T-helper 1 cell (primary cell): ENCODE measurements around the gene CHST8.

Source experiments
- DNase-seq, 5 donors: peaks; one replicate each; pipeline ENCODE4 v3.0.0-alpha.2; 2012 to 2020

Gene CHST8

DNA sequence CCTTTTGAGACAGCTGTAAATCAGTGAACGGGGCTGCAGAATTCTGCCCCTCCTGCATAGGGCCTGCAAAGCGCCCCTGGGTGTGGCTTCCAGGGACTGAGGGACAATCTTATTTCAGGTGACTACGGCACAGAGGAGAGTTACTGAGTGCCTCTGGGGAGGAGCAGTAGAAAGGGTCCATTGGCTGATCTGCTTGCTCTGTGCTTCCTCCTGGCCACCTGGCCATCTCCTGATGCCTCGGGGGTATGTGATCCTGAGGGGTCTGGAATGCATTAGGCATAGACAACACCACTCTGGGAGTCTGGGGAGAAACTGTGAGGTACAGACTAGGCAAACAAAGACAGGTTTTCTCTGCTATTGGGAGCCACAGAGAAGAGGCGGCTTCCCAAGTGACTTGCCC is 177.7 kb downstream of the CHST8 start:
- no peak for DNase-seq

DNA sequence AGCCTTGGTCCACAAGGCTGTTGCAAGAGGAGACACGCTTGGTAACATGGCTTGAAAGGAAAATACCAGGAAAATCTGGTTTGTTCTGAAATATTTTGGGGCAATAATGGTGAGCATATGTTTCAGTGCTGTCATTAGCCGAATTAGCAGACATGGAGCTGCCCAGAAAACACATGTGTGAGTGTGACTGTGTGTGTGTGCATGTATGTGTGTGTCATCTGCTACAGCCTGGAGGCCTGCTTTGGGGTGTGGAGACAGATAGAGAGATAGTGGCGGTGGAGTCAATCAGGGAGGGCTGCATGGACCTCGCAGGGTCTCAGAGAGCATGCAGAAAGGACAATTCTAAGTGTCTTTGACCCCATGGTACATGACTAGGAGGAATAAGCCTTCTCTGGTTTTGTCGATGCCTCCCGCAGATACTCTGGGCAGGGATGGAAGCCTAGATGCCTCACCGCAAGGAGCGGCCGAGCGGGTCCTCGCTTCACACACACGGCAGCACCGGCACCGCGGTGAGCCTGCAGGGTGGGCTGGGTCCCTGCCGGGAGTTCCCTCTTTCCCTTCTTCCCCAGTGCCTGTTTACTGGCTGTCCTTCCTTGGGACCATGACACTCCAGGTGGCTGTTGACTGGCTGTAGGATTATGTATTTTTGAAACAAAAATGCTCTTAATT is 178.4 kb downstream of the CHST8 start:
- no peak for DNase-seq

- no peak for DNase-seq
Observed at GRCh38 chr19:33801411-33801810, 179.7 kb downstream of the CHST8 start.

DNA sequence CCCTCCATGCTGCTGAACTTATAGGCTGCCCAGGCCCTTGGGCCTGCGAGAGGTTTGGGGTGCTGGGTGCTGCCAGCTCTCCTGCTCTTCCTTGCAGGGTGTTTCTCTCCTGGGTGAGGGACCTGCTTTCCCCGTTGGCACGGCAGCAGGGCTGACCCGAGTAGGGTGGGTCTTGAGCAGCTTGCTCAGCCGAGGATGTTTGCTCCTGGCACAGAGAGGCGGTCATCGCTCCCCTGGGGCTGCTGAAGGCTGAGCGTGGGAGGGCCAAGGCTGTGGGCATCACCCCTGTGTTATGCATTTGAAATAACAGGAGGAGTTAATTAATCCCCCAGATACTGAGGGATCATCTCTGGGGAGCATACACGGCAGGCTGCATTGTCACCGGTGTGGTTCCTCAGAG is 180.2 kb downstream of the CHST8 start:
- no peak for DNase-seq

- DNase-seq: no peak
Observed at GRCh38 chr19:33802801-33803200, 181.0 kb downstream of the CHST8 start.

GRCh38 chr19:33803383-33803782 is 181.6 kb downstream of the CHST8 start:
- no peak for DNase-seq

GRCh38 chr19:33804021-33804799 is 182.5 kb downstream of the CHST8 start:
- no peak for DNase-seq

DNA sequence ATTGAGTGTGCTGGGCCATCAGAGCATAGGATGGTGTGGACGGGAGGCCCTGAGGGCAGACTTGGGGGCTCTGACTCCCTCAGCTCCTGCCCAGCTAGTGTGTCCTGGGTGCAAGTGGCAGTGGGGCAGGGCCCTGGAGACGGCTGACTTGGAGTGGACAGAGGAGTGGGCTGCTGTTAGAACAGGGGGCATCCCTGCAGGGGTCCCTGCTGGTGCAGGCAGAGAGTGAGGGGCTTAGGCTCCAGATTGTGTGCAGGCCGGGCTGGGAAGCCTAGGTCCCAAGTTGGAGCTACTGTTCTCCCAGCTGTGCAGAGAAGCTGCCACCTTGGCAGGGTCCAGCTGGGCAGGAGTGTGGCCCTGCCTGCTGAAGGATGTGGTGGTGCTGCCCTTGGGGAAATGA is 183.6 kb downstream of the CHST8 start:
- DNase-seq: no peak

DNA sequence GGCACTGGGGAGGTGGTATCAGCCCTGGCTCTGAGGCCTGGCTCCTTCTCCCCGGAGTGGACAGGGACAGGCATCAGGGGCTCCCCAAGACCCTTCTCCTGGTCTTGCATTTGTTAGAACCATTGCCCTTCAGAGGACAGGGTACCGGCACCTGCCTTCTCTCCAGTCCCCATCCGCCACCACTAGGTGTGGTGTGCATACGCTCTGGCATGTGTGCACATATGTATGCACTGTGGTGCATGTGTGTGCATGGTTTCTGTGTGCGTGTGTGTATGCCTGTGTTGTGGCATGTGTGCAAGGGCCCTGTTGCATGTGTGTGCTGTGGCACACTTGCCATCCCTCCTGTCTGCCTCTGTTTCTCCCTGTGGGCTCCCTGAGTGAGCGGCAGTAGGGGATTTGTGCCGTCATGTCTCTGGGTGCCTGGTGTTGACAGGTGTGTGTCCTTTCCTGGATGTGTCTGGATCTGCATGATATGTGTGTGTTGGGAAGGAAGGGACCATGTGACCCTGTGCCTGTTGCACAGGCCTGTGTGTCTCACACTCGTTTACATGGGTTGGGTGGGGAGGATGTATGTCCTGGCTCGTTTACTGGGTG is 184.2 kb downstream of the CHST8 start:
- DNase-seq: no peak

GRCh38 chr19:33806434-33806881 is 184.7 kb downstream of the CHST8 start:
- peak in 1 of 5 donors; percentile 61 for DNase-seq

- no peak for DNase-seq
Observed at GRCh38 chr19:33808399-33808798, 186.6 kb downstream of the CHST8 start.

DNA sequence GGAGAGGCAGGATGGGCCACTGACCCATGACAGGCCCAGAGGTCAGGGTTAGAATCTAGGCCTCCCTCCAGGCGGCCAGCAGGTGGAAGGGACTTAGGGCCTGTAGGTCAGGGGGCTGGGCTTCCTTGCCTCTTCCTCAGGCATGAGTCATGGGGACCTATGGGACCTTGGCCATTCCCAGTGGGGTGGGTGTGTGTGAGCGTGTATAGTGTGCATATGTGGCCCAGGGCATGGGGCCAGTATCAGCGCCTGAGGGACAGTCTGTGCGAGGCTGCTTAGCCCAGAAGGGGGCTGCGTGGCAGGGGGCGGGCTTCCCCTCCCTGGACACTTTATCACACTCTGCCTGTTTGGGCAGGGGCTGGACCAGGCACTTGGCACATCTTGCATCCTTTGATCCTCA is 188.2 kb downstream of the CHST8 start:
- no peak for DNase-seq

GRCh38 chr19:33810821-33811220 is 189.1 kb downstream of the CHST8 start:
- DNase-seq: no peak

- DNase-seq: no peak
Observed at GRCh38 chr19:33811246-33811645, 189.5 kb downstream of the CHST8 start.

- DNase-seq: no peak
Observed at GRCh38 chr19:33811736-33812387, 190.1 kb downstream of the CHST8 start.

GRCh38 chr19:33812388-33813330 is 190.9 kb downstream of the CHST8 start:
- DNase-seq: no peak

GRCh38 chr19:33813391-33814101 is 191.8 kb downstream of the CHST8 start:
- peak in 1 of 5 donors; percentile 6 for DNase-seq

DNA sequence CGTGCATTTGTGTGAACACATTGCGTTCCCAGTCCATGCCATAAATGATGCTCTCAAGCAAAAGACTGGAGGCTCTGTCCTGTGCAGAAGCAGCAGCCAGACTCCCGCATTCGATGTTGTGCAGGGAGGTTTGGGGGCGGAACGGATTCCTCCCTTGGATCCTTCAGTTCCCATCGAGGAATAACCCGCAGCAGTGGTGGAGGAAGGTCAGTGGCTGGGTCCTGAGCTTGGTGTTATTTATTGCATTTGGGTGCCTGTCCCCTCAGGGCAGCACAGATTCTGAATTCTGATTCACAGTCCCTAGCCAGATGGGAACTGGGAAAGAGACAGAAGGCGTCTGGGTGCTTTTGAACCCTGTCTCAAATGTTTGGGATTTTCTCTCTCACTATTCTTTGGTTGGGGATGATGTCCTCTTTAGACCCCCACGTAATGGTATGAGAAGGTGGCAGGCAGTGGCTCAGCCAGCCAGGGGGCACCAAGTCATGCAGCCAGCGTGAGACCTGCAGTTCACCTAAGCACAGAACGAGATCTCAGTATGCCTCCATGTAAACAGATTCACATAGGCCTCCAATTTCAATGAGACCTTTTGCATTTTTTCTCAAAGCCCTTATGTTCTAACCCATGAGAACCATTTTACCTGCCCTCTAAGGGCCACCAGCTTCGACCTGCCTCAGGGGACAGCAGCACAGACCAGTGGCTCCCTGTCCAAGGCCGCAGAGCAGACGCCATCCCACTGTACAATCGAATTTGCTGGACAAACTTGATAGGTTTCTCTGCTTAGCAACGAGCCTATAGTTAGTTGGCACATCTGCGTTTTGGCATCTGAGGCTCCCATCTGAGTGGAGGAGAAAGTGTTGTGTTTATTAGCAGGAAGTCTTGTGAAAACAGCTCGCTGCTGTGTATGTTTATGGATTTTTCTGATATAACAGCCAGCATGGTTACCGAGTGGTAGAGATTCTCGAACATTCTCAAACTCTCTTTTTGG is 192.7 kb downstream of the CHST8 start:
- DNase-seq: no peak

DNA sequence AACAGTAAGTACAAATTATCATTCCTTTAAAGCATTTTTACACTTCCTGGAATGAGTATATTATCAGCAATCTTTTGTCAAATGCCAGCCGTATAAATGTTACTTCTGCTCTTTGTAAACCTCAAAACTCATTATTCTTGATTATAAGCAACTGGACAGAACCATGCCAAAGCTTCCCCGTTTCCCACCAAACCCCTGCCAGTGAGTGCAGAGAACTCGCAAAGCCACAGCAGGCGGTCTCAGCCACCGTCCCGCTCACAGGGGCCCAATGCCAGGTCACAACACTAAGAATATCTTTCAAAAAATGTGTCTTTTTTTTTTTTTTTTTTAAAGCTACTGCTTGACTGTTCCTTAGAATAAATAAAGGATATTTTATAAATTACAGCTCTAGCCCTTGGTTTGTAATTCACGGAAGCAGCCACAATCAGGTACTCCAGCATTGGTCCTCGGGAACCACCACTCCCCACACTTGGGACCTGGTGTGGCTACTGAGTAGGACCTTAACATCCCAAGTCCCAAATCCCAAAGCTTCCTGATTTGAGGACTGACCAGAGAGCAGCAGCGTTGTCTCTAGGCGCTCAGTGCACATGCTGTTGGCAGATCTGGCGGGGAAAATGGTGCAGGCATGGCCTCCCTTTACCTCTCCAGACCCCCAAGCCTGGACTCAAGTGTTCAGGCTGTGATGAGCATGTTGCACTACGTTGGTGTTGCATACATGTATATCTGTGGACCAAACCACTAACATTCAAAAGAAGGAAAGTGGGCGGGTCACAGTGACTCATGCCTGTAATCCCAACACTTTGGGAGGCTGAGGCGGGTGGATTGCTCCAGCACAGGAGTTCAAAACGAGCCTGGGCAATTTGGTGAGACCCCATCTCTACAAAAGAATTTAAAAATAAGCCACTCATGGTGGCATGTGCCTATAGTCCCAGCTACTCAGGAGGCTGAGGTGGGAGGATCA is 193.9 kb downstream of the CHST8 start:
- DNase-seq: no peak
